Gastrocnemius medialis (tissue), 4 donors: ENCODE results near the gene IQSEC1.

Experiments used
- POLR2A ChIP-seq, 2 donors: fragments of 450-650 bp; IDR thresholded peaks; one replicate each; pipeline ENCODE4 v1.6.1; 2017; ENCODE audit warnings: antibody characterized with exemption in 2 of 2, mild to moderate bottlenecking in 2 of 2, moderate library complexity in 2 of 2
- TF ChIP-seq, protein P1 (sequence below), 5 experiments: fragments of 450-650 bp in 3 of 5; fragments of 200-600 bp in 2 of 5; sonication (generic) in 2 of 5; IDR thresholded peaks in 4 of 5; conservative IDR thresholded peaks in 1 of 5; 1 replicate in 4 of 5; 2 replicates in 1 of 5; pipeline ENCODE4 v1.5.1; 2016 to 2019; ENCODE audit warnings: antibody characterized with exemption in 5 of 5, mild to moderate bottlenecking in 3 of 5, moderate library complexity in 3 of 5

GRCh38 chr3:13026534-13026933 lies 46.7 kb downstream of the IQSEC1 start:
- TF ChIP-seq POLR2A (IDR thresholded peaks at IDR 0.05): no peak
- TF ChIP-seq, protein P1, sequence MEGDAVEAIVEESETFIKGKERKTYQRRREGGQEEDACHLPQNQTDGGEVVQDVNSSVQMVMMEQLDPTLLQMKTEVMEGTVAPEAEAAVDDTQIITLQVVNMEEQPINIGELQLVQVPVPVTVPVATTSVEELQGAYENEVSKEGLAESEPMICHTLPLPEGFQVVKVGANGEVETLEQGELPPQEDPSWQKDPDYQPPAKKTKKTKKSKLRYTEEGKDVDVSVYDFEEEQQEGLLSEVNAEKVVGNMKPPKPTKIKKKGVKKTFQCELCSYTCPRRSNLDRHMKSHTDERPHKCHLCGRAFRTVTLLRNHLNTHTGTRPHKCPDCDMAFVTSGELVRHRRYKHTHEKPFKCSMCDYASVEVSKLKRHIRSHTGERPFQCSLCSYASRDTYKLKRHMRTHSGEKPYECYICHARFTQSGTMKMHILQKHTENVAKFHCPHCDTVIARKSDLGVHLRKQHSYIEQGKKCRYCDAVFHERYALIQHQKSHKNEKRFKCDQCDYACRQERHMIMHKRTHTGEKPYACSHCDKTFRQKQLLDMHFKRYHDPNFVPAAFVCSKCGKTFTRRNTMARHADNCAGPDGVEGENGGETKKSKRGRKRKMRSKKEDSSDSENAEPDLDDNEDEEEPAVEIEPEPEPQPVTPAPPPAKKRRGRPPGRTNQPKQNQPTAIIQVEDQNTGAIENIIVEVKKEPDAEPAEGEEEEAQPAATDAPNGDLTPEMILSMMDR (IDR thresholded peaks at IDR 0.05 in 4 of 5, conservative IDR thresholded peaks at IDR 0.05 in 1 of 5): no peak
